ENCODE measurements around the gene TMEM141. TPM values are rescaled to one million over a fixed set of nuclear protein-coding genes. Genes with fewer than 3 reads are reported as not detected.

TMEM141 gene
- total RNA-seq, 1 experiment from 2014 or later: 70.4 TPM

- H3K27ac Mint-ChIP-seq (ENCODE audit: low read depth, unreplicated experiment): no peak overlapping the region
- POLR2A ChIA-PET: no interaction called here
- peaks cover 24% of the 10 kb centered on the region for H3K27me3 Mint-ChIP-seq (ENCODE audit: insufficient read depth, unreplicated experiment)
Observed at GRCh38 chr9:136746621-136747020, 44.5 kb upstream of the TMEM141 start.

GRCh38 chr9:136747161-136748060 lies 43.7 kb upstream of the TMEM141 start:
- H3K4me1 Mint-ChIP-seq (ENCODE audit: insufficient read depth, unreplicated experiment): no peaks in the 10 kb centered on the region
- peaks cover 29% of the 10 kb centered on the region for H3K27me3 Mint-ChIP-seq (ENCODE audit: insufficient read depth, unreplicated experiment)
- TF ChIP-seq, protein P1, sequence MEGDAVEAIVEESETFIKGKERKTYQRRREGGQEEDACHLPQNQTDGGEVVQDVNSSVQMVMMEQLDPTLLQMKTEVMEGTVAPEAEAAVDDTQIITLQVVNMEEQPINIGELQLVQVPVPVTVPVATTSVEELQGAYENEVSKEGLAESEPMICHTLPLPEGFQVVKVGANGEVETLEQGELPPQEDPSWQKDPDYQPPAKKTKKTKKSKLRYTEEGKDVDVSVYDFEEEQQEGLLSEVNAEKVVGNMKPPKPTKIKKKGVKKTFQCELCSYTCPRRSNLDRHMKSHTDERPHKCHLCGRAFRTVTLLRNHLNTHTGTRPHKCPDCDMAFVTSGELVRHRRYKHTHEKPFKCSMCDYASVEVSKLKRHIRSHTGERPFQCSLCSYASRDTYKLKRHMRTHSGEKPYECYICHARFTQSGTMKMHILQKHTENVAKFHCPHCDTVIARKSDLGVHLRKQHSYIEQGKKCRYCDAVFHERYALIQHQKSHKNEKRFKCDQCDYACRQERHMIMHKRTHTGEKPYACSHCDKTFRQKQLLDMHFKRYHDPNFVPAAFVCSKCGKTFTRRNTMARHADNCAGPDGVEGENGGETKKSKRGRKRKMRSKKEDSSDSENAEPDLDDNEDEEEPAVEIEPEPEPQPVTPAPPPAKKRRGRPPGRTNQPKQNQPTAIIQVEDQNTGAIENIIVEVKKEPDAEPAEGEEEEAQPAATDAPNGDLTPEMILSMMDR (IDR thresholded peaks at IDR 0.05; ENCODE audit: unreplicated experiment): no peak
- H3K4me3 Mint-ChIP-seq (ENCODE audit: unreplicated experiment): no peak overlapping the region
- no peak overlapping the region for H3K27ac Mint-ChIP-seq (ENCODE audit: low read depth, unreplicated experiment)
- no peak for DNase-seq (ENCODE audit: unreplicated experiment)
- H3K36me3 Mint-ChIP-seq (ENCODE audit: insufficient read depth, unreplicated experiment): no peaks in the 10 kb centered on the region
- ChIA-PET POLR2A (no interaction called here), CTCF (interaction anchor here (0.5 to 0.6 kb wide), 2 partner anchors 10 to 429 kb away, joined by 3 read pairs; no protein-coding TSS in a partner anchor)
- intact Hi-C loops (cut with micrococcal nuclease): no loop called here
- BruUV-seq (replicated peaks): no TSS peak
- H3K9me3 Mint-ChIP-seq (ENCODE audit: unreplicated experiment): peaks cover 10% of the 10 kb centered on the region

More at GRCh38 chr9:136746621-136747020, 44.5 kb upstream of the TMEM141 start:
- no peak for DNase-seq (ENCODE audit: unreplicated experiment)
- H3K36me3 Mint-ChIP-seq (ENCODE audit: insufficient read depth, unreplicated experiment): no peaks in the 10 kb centered on the region
- no TSS peak for BruUV-seq (replicated peaks)
- intact Hi-C loops (cut with micrococcal nuclease): no loop called here
- no peak overlapping the region for H3K4me3 Mint-ChIP-seq (ENCODE audit: unreplicated experiment)
- H3K4me1 Mint-ChIP-seq (ENCODE audit: insufficient read depth, unreplicated experiment): no peaks in the 10 kb centered on the region
- CTCF ChIA-PET: interaction anchor here (0.5 kb wide), 1 partner anchor 347 kb away, joined by 3 read pairs; the partner anchor contains the start of gene SNAPC4
- TF ChIP-seq, protein P1 (IDR thresholded peaks at IDR 0.05; ENCODE audit: unreplicated experiment): no peak
- peaks cover 2% of the 10 kb centered on the region for H3K9me3 Mint-ChIP-seq (ENCODE audit: unreplicated experiment)

- no peak within 1 kb of the TSS for H3K27ac Mint-ChIP-seq (ENCODE audit: low read depth, unreplicated experiment)
- BruUV-seq (replicated peaks): no TSS peak
- H3K9me3 Mint-ChIP-seq (ENCODE audit: unreplicated experiment): peaks cover 15% of the 10 kb centered on the region
- H3K36me3 Mint-ChIP-seq (ENCODE audit: insufficient read depth, unreplicated experiment): no peaks in the 10 kb centered on the region
- ChIA-PET CTCF (interaction anchor here (0.5 to 0.6 kb wide), 2 partner anchors 9 to 212 kb away, joined by 3 read pairs; no protein-coding TSS in a partner anchor), POLR2A (no interaction called here)
- no peak within 1 kb of the TSS for H3K4me3 Mint-ChIP-seq (ENCODE audit: unreplicated experiment)
- TF ChIP-seq, protein P1 (IDR thresholded peaks at IDR 0.05; ENCODE audit: unreplicated experiment): no peak
- no peaks in the 10 kb centered on the region for H3K4me1 Mint-ChIP-seq (ENCODE audit: insufficient read depth, unreplicated experiment)
- DNase-seq (ENCODE audit: unreplicated experiment): no peak
- intact Hi-C loops (cut with micrococcal nuclease): no loop called here
- peaks cover 21% of the 10 kb centered on the region for H3K27me3 Mint-ChIP-seq (ENCODE audit: insufficient read depth, unreplicated experiment)
Observed at GRCh38 chr9:136748201-136748600, 42.9 kb upstream of the TMEM141 start, which contains the start of gene LCN6. TSS of gene LCN6 (minus strand) at chr9:136748525. CDS start at chr9:136748483, 42 bp downstream.

Measured in MCF 10A (cell line).